ENCODE data around the gene PTCH2.

DNA sequence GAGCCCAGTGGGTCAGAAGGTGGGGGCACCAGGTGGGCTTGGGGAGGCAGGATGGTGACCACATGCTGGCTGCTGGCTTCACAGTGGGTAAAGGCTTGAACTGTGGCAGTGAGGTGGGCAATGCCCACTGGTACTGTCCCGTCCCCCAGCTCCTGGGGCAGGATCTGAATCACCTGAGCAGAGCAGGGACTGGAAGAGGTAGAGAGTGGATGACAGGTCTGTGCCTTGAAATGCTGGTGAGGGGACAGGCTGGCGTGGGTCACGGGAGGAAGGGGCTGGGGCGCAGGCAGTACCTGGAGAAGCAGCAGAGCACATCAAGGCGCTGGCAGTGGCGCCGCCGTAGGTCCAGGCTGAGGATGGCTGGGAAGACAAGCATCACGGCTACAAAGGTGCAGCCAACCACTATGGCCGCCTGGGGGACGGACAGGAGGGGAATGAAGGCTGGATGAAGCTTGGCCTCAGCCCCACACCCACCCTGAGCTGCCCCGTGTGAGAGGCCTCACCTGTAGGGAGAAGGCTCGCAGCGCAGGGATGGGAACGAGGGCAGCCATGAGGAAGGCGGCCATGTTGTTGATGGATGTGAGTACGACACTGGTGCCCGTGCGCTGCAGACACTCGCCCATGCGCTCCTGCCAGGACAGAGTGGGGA is 14.9 kb downstream of the PTCH2 start:
- TF ChIP-seq, protein P1, sequence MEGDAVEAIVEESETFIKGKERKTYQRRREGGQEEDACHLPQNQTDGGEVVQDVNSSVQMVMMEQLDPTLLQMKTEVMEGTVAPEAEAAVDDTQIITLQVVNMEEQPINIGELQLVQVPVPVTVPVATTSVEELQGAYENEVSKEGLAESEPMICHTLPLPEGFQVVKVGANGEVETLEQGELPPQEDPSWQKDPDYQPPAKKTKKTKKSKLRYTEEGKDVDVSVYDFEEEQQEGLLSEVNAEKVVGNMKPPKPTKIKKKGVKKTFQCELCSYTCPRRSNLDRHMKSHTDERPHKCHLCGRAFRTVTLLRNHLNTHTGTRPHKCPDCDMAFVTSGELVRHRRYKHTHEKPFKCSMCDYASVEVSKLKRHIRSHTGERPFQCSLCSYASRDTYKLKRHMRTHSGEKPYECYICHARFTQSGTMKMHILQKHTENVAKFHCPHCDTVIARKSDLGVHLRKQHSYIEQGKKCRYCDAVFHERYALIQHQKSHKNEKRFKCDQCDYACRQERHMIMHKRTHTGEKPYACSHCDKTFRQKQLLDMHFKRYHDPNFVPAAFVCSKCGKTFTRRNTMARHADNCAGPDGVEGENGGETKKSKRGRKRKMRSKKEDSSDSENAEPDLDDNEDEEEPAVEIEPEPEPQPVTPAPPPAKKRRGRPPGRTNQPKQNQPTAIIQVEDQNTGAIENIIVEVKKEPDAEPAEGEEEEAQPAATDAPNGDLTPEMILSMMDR (IDR thresholded peaks at IDR 0.05) = no peak
- TF ChIP-seq POLR2A (IDR thresholded peaks at IDR 0.05) = no peak

Data from Peyer's patch (tissue), 4 donors.